ENCODE results near the gene BACH2. TPM values are rescaled to one million over a fixed set of nuclear protein-coding genes. Genes with fewer than 3 reads are reported as not detected.

The BACH2 gene
- total and polyA plus RNA-seq, 8 donors, result 0.19 to 10.8 (median 1.4) TPM; not detected in 1

DNA sequence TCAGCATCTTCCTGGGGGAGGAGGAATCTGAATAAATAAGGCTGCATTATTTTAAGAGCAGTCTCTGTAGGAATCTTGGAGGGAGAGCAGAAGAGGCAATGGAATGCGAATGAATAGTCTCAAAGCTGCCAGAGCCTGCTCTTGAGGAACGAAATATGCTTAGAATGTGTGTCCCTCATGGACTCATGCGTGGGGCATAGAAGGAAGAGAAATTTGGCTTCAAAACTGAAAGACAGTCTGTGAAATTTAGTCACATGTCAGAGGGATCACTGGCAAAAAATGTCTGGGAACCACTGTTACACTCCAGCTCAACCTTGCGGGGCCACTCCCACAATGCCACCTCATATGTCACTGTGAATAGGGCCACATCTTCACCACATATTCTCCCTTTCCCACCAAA is 306.9 kb downstream of the BACH2 start:
- no peaks in the 10 kb centered on the region for H3K36me3 ChIP-seq
- peak in 1 of 2 donors; percentile 19 for DNase-seq
- intact Hi-C loops (cut with DNase I; ENCODE audit: low total_unique reads), result no loop called here
- no peak overlapping the region for H3K27ac ChIP-seq
- H3K4me1 ChIP-seq, result no peaks in the 10 kb centered on the region
- no peak for TF ChIP-seq POLR2AphosphoS5 (IDR thresholded peaks at IDR 0.05)
- no peak for TF ChIP-seq EP300 (IDR thresholded peaks at IDR 0.05)
- no peak for TF ChIP-seq CTCF (IDR thresholded peaks at IDR 0.05)
- TF ChIP-seq POLR2A (IDR thresholded peaks at IDR 0.05), result no peak
- H3K4me3 ChIP-seq, result no peak overlapping the region
- 72 to 84% (median 80%) methylated on average over 4 of the region's 4 CpGs for WGBS, 5 donors
- no peaks in the 10 kb centered on the region for H3K27me3 ChIP-seq
- no peaks in the 10 kb centered on the region for H3K9me3 ChIP-seq

DNA sequence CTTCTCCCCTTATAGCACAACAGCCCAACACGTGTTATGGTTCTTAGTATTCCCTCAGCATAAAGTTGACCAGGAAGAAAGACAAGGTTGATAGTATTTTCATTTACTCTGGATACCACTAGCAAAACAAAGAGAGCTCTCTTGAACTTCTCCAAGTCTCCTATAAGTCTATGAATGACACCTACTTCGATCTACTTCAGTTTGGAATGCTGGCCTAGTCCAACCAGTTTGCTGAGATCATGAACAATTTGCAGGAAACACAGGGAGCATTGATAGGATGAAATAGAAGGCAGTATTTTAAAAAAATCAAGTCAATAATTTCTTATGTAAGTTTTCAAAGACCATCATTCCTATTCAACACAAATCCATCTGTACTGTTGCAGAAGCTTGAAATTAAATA is 308.8 kb downstream of the BACH2 start:
- no peaks in the 10 kb centered on the region for H3K4me1 ChIP-seq
- DNase-seq, result no peak
- H3K27me3 ChIP-seq, result no peaks in the 10 kb centered on the region
- no peak overlapping the region for H3K27ac ChIP-seq
- no peak for TF ChIP-seq POLR2A (IDR thresholded peaks at IDR 0.05)
- no peak for TF ChIP-seq EP300 (IDR thresholded peaks at IDR 0.05)
- TF ChIP-seq POLR2AphosphoS5 (IDR thresholded peaks at IDR 0.05), result no peak
- no peak for TF ChIP-seq CTCF (IDR thresholded peaks at IDR 0.05)
- no peak overlapping the region for H3K4me3 ChIP-seq
- intact Hi-C loops (cut with DNase I; ENCODE audit: low total_unique reads), result no loop called here
- no peaks in the 10 kb centered on the region for H3K36me3 ChIP-seq
- WGBS, 5 donors, result 66 to 82% (median 67%) methylated on average over 2 of the region's 2 CpGs
- H3K9me3 ChIP-seq, result no peaks in the 10 kb centered on the region

GRCh38 chr6:89987140-89987539 is 309.5 kb downstream of the BACH2 start:
- H3K27me3 ChIP-seq, result no peaks in the 10 kb centered on the region
- no peaks in the 10 kb centered on the region for H3K36me3 ChIP-seq
- no peak for DNase-seq
- no peak overlapping the region for H3K4me3 ChIP-seq
- H3K4me1 ChIP-seq, result no peaks in the 10 kb centered on the region
- intact Hi-C loops (cut with DNase I; ENCODE audit: low total_unique reads), result no loop called here
- H3K27ac ChIP-seq, result no peak overlapping the region
- TF ChIP-seq EP300 (IDR thresholded peaks at IDR 0.05) (no peak), CTCF (IDR thresholded peaks at IDR 0.05) (no peak), POLR2A (IDR thresholded peaks at IDR 0.05) (no peak), POLR2AphosphoS5 (IDR thresholded peaks at IDR 0.05) (no peak)
- H3K9me3 ChIP-seq, result no peaks in the 10 kb centered on the region
- WGBS, 5 donors, result 88 to 99% (median 92%) methylated on average over 3 of the region's 3 CpGs

GRCh38 chr6:89986650-89987074 is 310.0 kb downstream of the BACH2 start:
- H3K4me1 ChIP-seq, result no peaks in the 10 kb centered on the region
- intact Hi-C loops (cut with DNase I; ENCODE audit: low total_unique reads), result no loop called here
- no peak overlapping the region for H3K27ac ChIP-seq
- 85 to 92% (median 88%) methylated on average over 3 of the region's 3 CpGs for WGBS, 5 donors
- no peak for TF ChIP-seq POLR2A (IDR thresholded peaks at IDR 0.05)
- TF ChIP-seq CTCF (IDR thresholded peaks at IDR 0.05), result no peak
- TF ChIP-seq EP300 (IDR thresholded peaks at IDR 0.05), result no peak
- TF ChIP-seq POLR2AphosphoS5 (IDR thresholded peaks at IDR 0.05), result no peak
- no peak for DNase-seq
- no peak overlapping the region for H3K4me3 ChIP-seq
- H3K9me3 ChIP-seq, result no peaks in the 10 kb centered on the region
- H3K36me3 ChIP-seq, result no peaks in the 10 kb centered on the region
- no peaks in the 10 kb centered on the region for H3K27me3 ChIP-seq

Measured in stomach (tissue), 9 donors.